H1 (cell line): ENCODE results near the gene LMNA. TPM values are rescaled to one million over a fixed set of nuclear protein-coding genes. Genes with fewer than 3 reads are reported as not detected.
A peak's percentile ranks its signal among the peaks of the same experiment; 100 is the strongest.

Source experiments
- CTCF ChIA-PET: fragments of 300-600 bp; sonication (Branson Sonifier 250); formaldehyde crosslinking; loops from one replicate; lab custom pipeline; 2021; ENCODE audit not compliant: partially characterized antibody; lab: Charles Lee
- POLR2A ChIA-PET: fragments of 300-600 bp; sonication (Branson Sonifier 250); formaldehyde crosslinking; loops from one replicate; lab custom pipeline; 2021; ENCODE audit warnings: inconsistent platforms; ENCODE audit not compliant: partially characterized antibody; lab: Charles Lee
- DNase-seq, 2 experiments: peaks; one replicate each; pipeline versions ENCODE4 v3.0.0 to v3.0.0-alpha.2; 2010 to 2022; ENCODE audit warnings: low spot score in 2 of 2, low read depth in 1 of 2, mixed read lengths in 1 of 2
- FAIRE-seq: peaks from 2 replicates; lab custom pipeline; 2011; peaks lifted over from hg19 to GRCh38; lab: Jason Lieb, UNC
- H2AFZ ChIP-seq: 2 replicates; pipeline ENCODE4 v1.8.1; 2012; ENCODE audit warnings: low read length, inconsistent platforms
- H2AK5ac ChIP-seq: 2 replicates; pipeline ENCODE4 v1.6.1; 2013; ENCODE audit warnings: low read depth, low read length
- H2BK120ac ChIP-seq: replicated peaks from 2 replicates; pipeline ENCODE3; 2013; ENCODE audit warnings: low read depth, low read length, inconsistent platforms
- H2BK12ac ChIP-seq: 2 replicates; pipeline ENCODE4 v1.6.1; 2013; ENCODE audit warnings: low read depth, low read length
- H2BK15ac ChIP-seq: 2 replicates; pipeline ENCODE4 v1.6.1; 2013; ENCODE audit warnings: low read length
- H2BK20ac ChIP-seq: 2 replicates; pipeline ENCODE4 v1.6.1; 2013; ENCODE audit warnings: low read length
- H2BK5ac ChIP-seq: 2 replicates; pipeline ENCODE4 v1.6.1; 2013; ENCODE audit warnings: low read depth, low read length
- H3K14ac ChIP-seq: 2 replicates; pipeline ENCODE4 v1.6.1; 2013; ENCODE audit warnings: inconsistent platforms; ENCODE audit not compliant: insufficient read length
- H3K18ac ChIP-seq: 2 replicates; pipeline ENCODE4 v1.6.1; 2013; ENCODE audit warnings: low read length; ENCODE audit errors: extremely low read depth
- H3K23ac ChIP-seq: 2 replicates; pipeline ENCODE4 v1.6.1; 2013; ENCODE audit warnings: inconsistent platforms; ENCODE audit not compliant: insufficient read length
- H3K23me2 ChIP-seq: 2 replicates; pipeline ENCODE4 v1.6.1; 2013; ENCODE audit warnings: low read depth, low read length
- H3K27ac ChIP-seq: 2 replicates; pipeline ENCODE4 v1.6.1; 2011; ENCODE audit warnings: low read depth, low read length, inconsistent platforms
- H3K27me3 ChIP-seq, 4 experiments: replicated peaks in 1 of 4; 1 replicate in 1 of 4; 2 replicates in 3 of 4; pipeline versions ENCODE4 v1.6.1 to v1.8.1; 2011 to 2013; ENCODE audit warnings: low read length in 3 of 4, mild to moderate bottlenecking in 3 of 4, inconsistent platforms in 2 of 4, mixed read lengths in 2 of 4, moderate library complexity in 1 of 4; ENCODE audit not compliant: control insufficient read depth in 3 of 4, insufficient read depth in 3 of 4; ENCODE audit errors: extremely low read depth in 1 of 4
- H3K36me3 ChIP-seq, 4 experiments: 2 replicates each; pipeline versions ENCODE4 v1.6.1 to v1.8.1; 2011 to 2013; ENCODE audit warnings: mild to moderate bottlenecking in 4 of 4, low read length in 3 of 4, moderate library complexity in 2 of 4, control low read depth in 1 of 4, inconsistent platforms in 1 of 4; ENCODE audit not compliant: insufficient read depth in 4 of 4, control insufficient read depth in 2 of 4
- H3K4ac ChIP-seq: replicated peaks from 2 replicates; pipeline ENCODE3; 2013; ENCODE audit warnings: low read length, low read depth, mixed read lengths, inconsistent platforms; ENCODE audit not compliant: insufficient read length
- H3K4me1 ChIP-seq, 4 experiments: replicated peaks in 1 of 4; 1 replicate in 1 of 4; 2 replicates in 3 of 4; pipeline versions ENCODE4 v1.6.1 to v1.8.1; 2011 to 2013; ENCODE audit warnings: low read length in 3 of 4, inconsistent platforms in 2 of 4, mixed read lengths in 1 of 4; ENCODE audit not compliant: insufficient read depth in 4 of 4, control insufficient read depth in 3 of 4
- H3K4me2 ChIP-seq, 2 experiments: 2 replicates each; pipeline versions ENCODE4 v1.6.1 to v1.8.1; 2011 to 2013; ENCODE audit warnings: low read depth in 2 of 2, low read length in 2 of 2, control low read depth in 1 of 2, inconsistent platforms in 1 of 2, mild to moderate bottlenecking in 1 of 2; ENCODE audit not compliant: insufficient read depth in 1 of 2
- H3K4me3 ChIP-seq, 4 experiments: fragments of 200-600, 300-600 bp in 1 of 4; sonication (generic), shearing (Covaris generic), sonication (Bioruptor Twin) in 1 of 4; 2 replicates each; pipeline versions ENCODE4 v1.5.1 to v1.8.1; 2011 to 2016; ENCODE audit warnings: low read length in 4 of 4, low read depth in 3 of 4, control low read depth in 2 of 4, inconsistent platforms in 2 of 4, mild to moderate bottlenecking in 2 of 4, mixed read lengths in 1 of 4, moderate library complexity in 1 of 4; ENCODE audit not compliant: insufficient read depth in 2 of 4; ENCODE audit errors: extremely low read depth in 1 of 4
- H3K56ac ChIP-seq: replicated peaks from 2 replicates; pipeline ENCODE3; 2013; ENCODE audit warnings: low read depth, mild to moderate bottlenecking, mixed read lengths, low read length, inconsistent platforms; ENCODE audit not compliant: insufficient read length
- H3K79me1 ChIP-seq: 2 replicates; pipeline ENCODE4 v1.6.1; 2013; ENCODE audit warnings: low read depth, low read length, control low read depth
- H3K79me2 ChIP-seq, 2 experiments: 2 replicates each; pipeline versions ENCODE4 v1.6.1 to v1.8.1; 2012 to 2013; ENCODE audit warnings: low read length in 2 of 2, mild to moderate bottlenecking in 2 of 2, inconsistent platforms in 1 of 2; ENCODE audit not compliant: insufficient read depth in 2 of 2, control insufficient read depth in 1 of 2
- H3K9ac ChIP-seq, 4 experiments: replicated peaks in 1 of 4; 1 replicate in 1 of 4; 2 replicates in 3 of 4; pipeline versions ENCODE4 v1.6.1 to v1.8.1; 2011 to 2013; ENCODE audit warnings: low read depth in 3 of 4, low read length in 3 of 4, control low read depth in 2 of 4, mild to moderate bottlenecking in 2 of 4, moderate library complexity in 2 of 4, inconsistent platforms in 1 of 4; ENCODE audit errors: extremely low read depth in 1 of 4
- H3K9me3 ChIP-seq, 2 experiments: 2 replicates each; pipeline versions ENCODE4 v1.6.1 to v1.8.1; 2012 to 2013; ENCODE audit warnings: mild to moderate bottlenecking in 2 of 2, moderate library complexity in 2 of 2, control low read depth in 1 of 2, inconsistent platforms in 1 of 2, low read depth in 1 of 2, low read length in 1 of 2, mixed read lengths in 1 of 2; ENCODE audit not compliant: insufficient read depth in 2 of 2
- H4K20me1 ChIP-seq, 2 experiments: replicated peaks in 1 of 2; 2 replicates each; pipeline versions ENCODE3 to v1.8.1; 2011 to 2013; ENCODE audit warnings: inconsistent platforms in 2 of 2, low read length in 2 of 2, mild to moderate bottlenecking in 1 of 2; ENCODE audit not compliant: insufficient read depth in 2 of 2, control insufficient read depth in 1 of 2
- H4K5ac ChIP-seq: 2 replicates; pipeline ENCODE4 v1.6.1; 2013; ENCODE audit warnings: low read length, low read depth, mixed read lengths, inconsistent platforms; ENCODE audit not compliant: insufficient read length
- H4K8ac ChIP-seq: 2 replicates; pipeline ENCODE4 v1.8.0; 2013; ENCODE audit warnings: mild to moderate bottlenecking, moderate library complexity, low read length, inconsistent platforms; ENCODE audit not compliant: insufficient read depth; ENCODE audit errors: extremely low read depth
- H4K91ac ChIP-seq: replicated peaks from 2 replicates; pipeline ENCODE3; 2013; ENCODE audit warnings: low read length, mixed read lengths, inconsistent platforms; ENCODE audit not compliant: insufficient read length
- WGBS, 2 experiments: shearing (Covaris generic) in 1 of 2; methylation state at CpG; one replicate each; pipeline versions ENCODE4 v1.1.6 to v1.1.7; 2013 to 2015; ENCODE audit warnings: low lambda C conversion rate in 2 of 2, mixed read lengths in 2 of 2, inconsistent platforms in 1 of 2, low coverage in 1 of 2, missing lambda C conversion rate in 1 of 2; ENCODE audit not compliant: insufficient replicate concordance in 2 of 2, insufficient coverage in 1 of 2, insufficient read length in 1 of 2; ENCODE audit errors: extremely low coverage in 1 of 2, missing lambda C conversion rate in 1 of 2; 5-methylcytosine and 5-hydroxymethylcytosine counted together
- polyA plus RNA-seq, 7 experiments: library from polyadenylated mRNA; depleted of rRNA in 3 of 7; stranded (reverse) in 5 of 7; unstranded in 2 of 7; fragments of >200 nt in 5 of 7; fragments of 200-250 nt in 2 of 7; gene quantifications; 1 replicate in 5 of 7; 2 replicates in 1 of 7; 4 replicates in 1 of 7; pipeline versions ENCODE4 v1.2.1 to v1.2.3, GENCODE V29; 2011 to 2013; ENCODE audit warnings: missing spikeins in 2 of 7, mixed read lengths in 2 of 7
- total RNA-seq: library from RNA; stranded (reverse); fragmentation: NEBNext Ultra II Directional; extraction: Animal tissue kit (Norgen Biotek cat#: 25700); gene quantifications from 2 replicates; pipeline ENCODE4 v1.2.1, GENCODE V29; 2021

Gene LMNA
- total and polyA plus RNA-seq, 2 of the 8 experiments (the other 6 are each of a cell fraction or from before 2014, with no cell fraction given) = 25.8 to 46.8 TPM

DNA sequence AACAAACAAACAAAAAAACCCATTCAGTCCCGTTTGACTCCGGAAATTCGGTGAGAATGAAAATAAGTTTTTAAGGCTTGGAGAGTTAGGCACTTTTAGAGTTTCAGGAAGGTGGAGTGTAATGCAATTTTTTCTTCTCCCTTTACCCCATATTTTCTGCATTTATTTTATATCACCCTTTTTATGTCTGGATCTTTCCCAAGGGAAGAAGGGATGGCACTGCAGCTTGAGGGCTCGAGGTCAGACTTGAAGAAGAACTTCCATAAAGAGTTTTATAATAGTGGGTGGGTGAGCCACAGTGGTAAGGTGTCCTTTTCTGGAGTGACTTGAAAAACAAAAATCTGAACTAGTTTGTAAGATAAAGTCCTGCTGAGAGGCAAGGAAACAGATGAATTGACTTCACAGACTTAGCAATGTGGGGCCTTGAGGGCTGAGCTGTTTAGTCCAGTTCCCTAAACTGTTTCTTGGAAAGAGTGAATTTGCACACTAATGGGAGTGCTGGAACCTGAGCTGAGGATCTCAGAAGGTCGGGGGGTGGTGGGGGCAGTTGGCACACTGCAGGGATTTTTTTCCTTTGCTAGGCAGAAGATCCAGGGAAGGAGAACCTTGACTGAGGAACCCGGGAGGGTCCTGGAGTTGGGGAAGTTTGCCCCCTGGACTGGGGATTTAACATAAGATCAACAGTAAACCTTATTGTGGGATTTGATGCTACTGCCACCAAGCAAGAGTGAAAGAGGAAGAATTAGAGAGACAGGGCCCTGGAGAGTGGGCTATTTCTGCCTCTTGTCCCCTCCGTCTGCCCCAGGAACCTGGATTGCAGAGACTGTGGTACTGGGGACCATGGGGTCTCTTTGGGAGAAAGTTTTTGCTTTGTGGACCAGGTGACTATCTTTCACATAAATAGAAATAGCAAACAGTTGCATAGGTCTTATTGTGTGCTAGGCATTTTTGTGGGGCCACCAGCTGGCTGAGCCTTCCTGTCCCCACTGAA, 30.4 kb upstream of the LMNA start:
- H2BK120ac ChIP-seq = no peak overlapping the region
- H4K20me1 ChIP-seq = peaks cover 8 to 9% of the 10 kb centered on the region in 2 experiments
- no peak overlapping the region for H4K91ac ChIP-seq
- ChIA-PET POLR2A (interaction anchor here (0.9 to 29.6 kb wide), 19 partner anchors 10 to 172 kb away, joined by 3 to 763 read pairs (median 11); partner anchors contain the start of genes ARHGEF2, KHDC4, LAMTOR2 and LMNA), CTCF (interaction anchor here (0.7 to 29.5 kb wide), 10 partner anchors 8 to 169 kb away, joined by 3 to 1994 read pairs (median 4); partner anchors contain the start of genes LMNA and UBQLN4)
- H3K23me2 ChIP-seq = peaks cover 6% of the 10 kb centered on the region; the same call in 1 of the 2 replicates
- peak overlapping the region; percentile 78 to 98 (median 89) for H3K4me3 ChIP-seq
- no peak for FAIRE-seq
- H3K9me3 ChIP-seq = no peaks in the 10 kb centered on the region
- no peak overlapping the region for H2AK5ac ChIP-seq
- H4K5ac ChIP-seq = no peak overlapping the region
- H3K79me1 ChIP-seq = peaks cover 12% of the 10 kb centered on the region
- no peak overlapping the region for H2BK5ac ChIP-seq
- no peak overlapping the region for H3K27ac ChIP-seq
- no peak overlapping the region for H2BK20ac ChIP-seq
- H2BK15ac ChIP-seq = no peak overlapping the region
- no peak overlapping the region for H2AFZ ChIP-seq
- peaks cover 0 to 3% (median 0%) of the 10 kb centered on the region in 4 experiments; a peak in 1 of 8 replicates for H3K36me3 ChIP-seq
- no peak for DNase-seq
- H3K14ac ChIP-seq = no peak overlapping the region
- peak overlapping the region; percentile 67 to 76 for H3K4me2 ChIP-seq
- no peak overlapping the region for H2BK12ac ChIP-seq
- peaks cover 2 to 14% (median 9%) of the 10 kb centered on the region in 4 experiments; a peak in 6 of 7 replicates for H3K4me1 ChIP-seq
- no peak overlapping the region; the same call in 1 of the 2 replicates for H3K18ac ChIP-seq
- no peak overlapping the region for H3K23ac ChIP-seq
- H3K79me2 ChIP-seq = peaks cover 10 to 51% of the 10 kb centered on the region in 2 experiments
- H3K9ac ChIP-seq = 0 out of 7 replicates have a peak overlapping the region, but pooled peaks of 1 of the 4 experiments have one; percentile 15
- H3K56ac ChIP-seq = no peak overlapping the region
- no peak overlapping the region for H3K4ac ChIP-seq
- no peaks in the 10 kb centered on the region for H3K27me3 ChIP-seq
- 28% methylated on average over 6 of the region's 7 CpGs; no CpG with 5 or more reads in 1 of the 2 experiments for WGBS, 2 experiments
- H4K8ac ChIP-seq = no peak overlapping the region
